A549 (cell line): ENCODE measurements around the gene EPYC. TPM values are rescaled to one million over a fixed set of nuclear protein-coding genes. Genes with fewer than 3 reads are reported as not detected.
A peak's percentile ranks its signal among the peaks of the same experiment; 100 is the strongest.

ENCODE experiments used
- ATAC-seq, 2 experiments: fragments of 200-7000 bp in 1 of 2; fragments of >200 bp in 1 of 2; cut with Nextera tagmentation in 1 of 2; cut with Tn5 transposase in 1 of 2; 3 replicates each; pipeline versions ENCODE4 v1.8.0 to v1.9.1; 2018 to 2020; ENCODE audit warnings: mild to moderate bottlenecking in 1 of 2, moderate library complexity in 1 of 2
- CTCF ChIA-PET: fragments of 300-600 bp; sonication (Branson Sonifier 250); formaldehyde crosslinking; extraction: SDS; loops from one replicate; lab custom pipeline; 2021; ENCODE audit warnings: antibody characterized with exemption, inconsistent platforms; lab: Yijun Ruan, JAX
- POLR2A ChIA-PET: fragments of 350-600 bp; formaldehyde crosslinking; extraction: SDS; loops from one replicate; lab custom pipeline; 2021; ENCODE audit warnings: antibody characterized with exemption, inconsistent platforms; lab: Yijun Ruan, JAX
- DNase-seq, 2 experiments: peaks; one replicate each; pipeline versions ENCODE4 v3.0.0 to v3.0.0-alpha.2; 2011 to 2016; ENCODE audit warnings: low read depth in 1 of 2, low spot score in 1 of 2
- FAIRE-seq: peaks from 2 replicates; lab custom pipeline; 2011; peaks lifted over from hg19 to GRCh38; lab: Jason Lieb, UNC
- H3K27ac ChIP-seq, 2 experiments: fragments of >200 bp; sonication (Bioruptor Twin); formaldehyde crosslinking; 3 replicates each; pipeline ENCODE4 v1.5.1; 2016 to 2017
- H3K4me1 ChIP-seq: fragments of >200 bp; sonication (Bioruptor Twin); formaldehyde crosslinking; 3 replicates; pipeline ENCODE4 v1.6.1; 2016
- H3K4me2 ChIP-seq: fragments of >200 bp; sonication (Bioruptor Twin); formaldehyde crosslinking; 3 replicates; pipeline ENCODE4 v1.6.1; 2016
- H3K4me3 ChIP-seq: fragments of >200 bp; sonication (Bioruptor Twin); formaldehyde crosslinking; 3 replicates; pipeline ENCODE4 v1.5.1; 2016
- H3K9me3 ChIP-seq: fragments of >200 bp; sonication (Bioruptor Twin); formaldehyde crosslinking; 3 replicates; pipeline ENCODE4 v1.6.1; 2016
- BHLHE40 ChIP-seq: IDR thresholded peaks from 2 replicates; pipeline ENCODE4 v1.6.1; 2012; ENCODE audit warnings: low read depth, low read length, inconsistent platforms
- CBX8 ChIP-seq: fragments of 200-600 bp; sonication (generic); IDR thresholded peaks from 2 replicates; pipeline ENCODE4 v1.6.1; 2016
- CHD4 ChIP-seq: fragments of 200-600 bp; sonication (generic); IDR thresholded peaks from 2 replicates; pipeline ENCODE4 v1.6.1; 2016; ENCODE audit warnings: antibody characterized with exemption, mild to moderate bottlenecking, borderline replicate concordance
- EHMT2 ChIP-seq: fragments of 200-600 bp; sonication (generic); IDR thresholded peaks from 2 replicates; pipeline ENCODE4 v1.6.1; 2016; ENCODE audit warnings: antibody characterized with exemption, low read depth, mild to moderate bottlenecking, moderate library complexity
- EP300 ChIP-seq, 2 experiments: fragments of >200 bp; sonication (Bioruptor Twin); formaldehyde crosslinking; IDR thresholded peaks; 2 replicates in 1 of 2; 3 replicates in 1 of 2; pipeline ENCODE4 v1.6.1; 2016 to 2017
- HDAC2 ChIP-seq: fragments of 200-600 bp; sonication (generic); IDR thresholded peaks from 2 replicates; pipeline ENCODE4 v1.6.1; 2016
- HOXB5 ChIP-seq: fragments of 250-450 bp; sonication (Bioruptor Pico); IDR thresholded peaks from 2 replicates; pipeline ENCODE4 v1.5.0; 2020; ENCODE audit warnings: mild to moderate bottlenecking, moderate library complexity
- MAFK ChIP-seq: fragments of 450-650 bp; IDR thresholded peaks from 2 replicates; pipeline ENCODE4 v1.6.1; 2014; ENCODE audit not compliant: partially characterized antibody
- MAZ ChIP-seq: fragments of 150-350 bp; IDR thresholded peaks from 2 replicates; pipeline ENCODE4 v1.6.1; 2014; ENCODE audit warnings: antibody characterized with exemption, low read depth, low read length, borderline replicate concordance
- POLR2A ChIP-seq: IDR thresholded peaks from 2 replicates; pipeline ENCODE4 v1.6.1; 2012; ENCODE audit warnings: mild to moderate bottlenecking, low read length
- POLR2AphosphoS2 ChIP-seq: conservative IDR thresholded peaks from 2 replicates; pipeline ENCODE4 v1.6.1; 2012; ENCODE audit warnings: low read length, improper control_type of control experiment, inconsistent platforms
- RAD21 ChIP-seq, 2 experiments: fragments of >200 bp in 1 of 2; sonication (Bioruptor Twin) in 1 of 2; formaldehyde crosslinking in 1 of 2; IDR thresholded peaks in 1 of 2; conservative IDR thresholded peaks in 1 of 2; 2 replicates in 1 of 2; 3 replicates in 1 of 2; pipeline ENCODE4 v1.6.1; 2012 to 2018; ENCODE audit warnings: inconsistent platforms in 1 of 2
- RARB ChIP-seq: fragments of 250-450 bp; sonication (Bioruptor Pico); IDR thresholded peaks from 2 replicates; pipeline ENCODE4 v1.8.0; 2021; ENCODE audit warnings: mild to moderate bottlenecking, moderate library complexity
- RFX5 ChIP-seq: fragments of 450-650 bp; IDR thresholded peaks from 2 replicates; pipeline ENCODE4 v1.7.1; 2014; ENCODE audit warnings: antibody characterized with exemption, mild to moderate bottlenecking, moderate library complexity
- SMC3 ChIP-seq: fragments of >200 bp; sonication (Bioruptor Twin); formaldehyde crosslinking; IDR thresholded peaks from 3 replicates; pipeline ENCODE4 v1.6.1; 2018; ENCODE audit warnings: inconsistent platforms
- SREBF2 ChIP-seq: fragments of 450-650 bp; IDR thresholded peaks from 2 replicates; pipeline ENCODE4 v1.6.1; 2014; ENCODE audit warnings: mild to moderate bottlenecking, moderate library complexity
- ZFP36 ChIP-seq: fragments of 450-650 bp; IDR thresholded peaks from 2 replicates; pipeline ENCODE4 v1.6.1; 2014; ENCODE audit warnings: borderline replicate concordance; ENCODE audit not compliant: partially characterized antibody
- WGBS: methylation state at CpG from one replicate; pipeline ENCODE4 v1.1.6; 2017; ENCODE audit errors: missing lambda C conversion rate; 5-methylcytosine and 5-hydroxymethylcytosine counted together
- polyA plus RNA-seq, 4 experiments: library from polyadenylated mRNA; depleted of rRNA in 3 of 4; stranded (reverse); fragments of >200 nt; fragmentation: RNase III in 1 of 4; extraction: RNeasy Plus Mini Kit Qiagen cat#74134 plus additional on column Dnase treatment in 1 of 4; gene quantifications; 2 replicates in 3 of 4; 3 replicates in 1 of 4; pipeline ENCODE4 v1.2.3, GENCODE V29; 2011 to 2017
- TF ChIP-seq, protein P1 (sequence below): fragments of >200 bp; sonication (Bioruptor Twin); formaldehyde crosslinking; IDR thresholded peaks from 3 replicates; pipeline ENCODE4 v1.6.1; 2016
- TF ChIP-seq, protein P2 (sequence below): fragments of >200 bp; sonication (Bioruptor Twin); formaldehyde crosslinking; IDR thresholded peaks from 2 replicates; pipeline ENCODE4 v1.6.1; 2016
- TF ChIP-seq, protein P3 (sequence below): IDR thresholded peaks from 2 replicates; pipeline ENCODE4 v1.6.1; 2012; ENCODE audit warnings: low read depth, borderline replicate concordance
- TF ChIP-seq, protein P4 (sequence below): fragments of >200 bp; sonication (Bioruptor Twin); formaldehyde crosslinking; IDR thresholded peaks from 3 replicates; pipeline ENCODE4 v1.5.1; 2016

The EPYC gene
- polyA plus RNA-seq, 2 of the 4 experiments (the other 2 are of a cell fraction), result not detected

DNA sequence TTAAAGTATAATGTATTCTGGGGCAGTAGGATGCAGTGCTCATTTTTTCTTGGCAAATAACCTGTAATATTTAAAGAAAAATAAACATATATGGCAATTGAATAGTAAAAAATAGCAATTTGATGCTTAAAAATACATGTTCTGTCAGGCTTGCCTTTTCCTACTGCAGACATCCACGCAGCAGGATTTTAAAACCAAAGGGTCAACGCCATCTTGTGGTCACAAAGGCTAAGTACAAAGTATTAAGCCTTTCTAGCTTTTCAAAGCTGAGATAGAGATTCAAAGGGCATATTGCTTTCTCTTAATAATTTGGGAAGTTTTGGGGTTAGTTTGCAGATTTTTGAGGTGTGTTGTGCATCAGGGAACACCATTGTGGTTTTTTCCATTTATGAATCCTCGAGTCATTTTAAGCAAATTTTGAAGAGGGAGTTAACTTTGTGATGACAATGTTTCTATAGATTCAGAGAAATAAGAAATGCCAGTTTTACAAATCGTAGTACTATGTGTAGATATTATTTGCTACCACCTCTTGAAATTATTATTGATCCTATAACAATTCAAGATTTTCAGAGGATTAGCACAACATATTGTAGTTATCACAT, 45.1 kb downstream of the EPYC start:
- POLR2A ChIA-PET, result no interaction called here
- no peak overlapping the region for H3K27ac ChIP-seq
- CTCF ChIA-PET, result interaction anchor here (0.7 to 1.8 kb wide), 7 partner anchors 10 to 396 kb away, joined by 3 to 18 read pairs (median 5); no protein-coding TSS in a partner anchor
- WGBS, result 1% methylated on average over 4 of the region's 4 CpGs
- H3K9me3 ChIP-seq, result no peaks in the 10 kb centered on the region
- peak; percentile 63 for FAIRE-seq
- DNase-seq, result peak; percentile 29 to 65
- TF ChIP-seq RARB (CRISPR knock-in tag) (no peak), RFX5 (no peak), BHLHE40 (no peak), EP300 (IDR thresholded peaks at IDR 0.05) (no peak), CBX8 (no peak), SMC3 (peak; percentile 48), HOXB5 (no peak), EHMT2 (no peak), SREBF2 (no peak), HDAC2 (no peak), POLR2A (no peak), MAZ (no peak), MAFK (no peak), CHD4 (no peak), POLR2AphosphoS2 (no peak), RAD21 (conservative IDR thresholded peaks at IDR 0.05 in 1 of 2, IDR thresholded peaks at IDR 0.05 in 1 of 2) (peak; percentile 49 to 67)
- TF ChIP-seq, protein P1, sequence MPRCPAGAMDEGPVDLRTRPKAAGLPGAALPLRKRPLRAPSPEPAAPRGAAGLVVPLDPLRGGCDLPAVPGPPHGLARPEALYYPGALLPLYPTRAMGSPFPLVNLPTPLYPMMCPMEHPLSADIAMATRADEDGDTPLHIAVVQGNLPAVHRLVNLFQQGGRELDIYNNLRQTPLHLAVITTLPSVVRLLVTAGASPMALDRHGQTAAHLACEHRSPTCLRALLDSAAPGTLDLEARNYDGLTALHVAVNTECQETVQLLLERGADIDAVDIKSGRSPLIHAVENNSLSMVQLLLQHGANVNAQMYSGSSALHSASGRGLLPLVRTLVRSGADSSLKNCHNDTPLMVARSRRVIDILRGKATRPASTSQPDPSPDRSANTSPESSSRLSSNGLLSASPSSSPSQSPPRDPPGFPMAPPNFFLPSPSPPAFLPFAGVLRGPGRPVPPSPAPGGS, result no peak
- TF ChIP-seq, protein P2, sequence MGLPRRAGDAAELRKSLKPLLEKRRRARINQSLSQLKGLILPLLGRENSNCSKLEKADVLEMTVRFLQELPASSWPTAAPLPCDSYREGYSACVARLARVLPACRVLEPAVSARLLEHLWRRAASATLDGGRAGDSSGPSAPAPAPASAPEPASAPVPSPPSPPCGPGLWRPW, result no peak
- TF ChIP-seq, protein P3, sequence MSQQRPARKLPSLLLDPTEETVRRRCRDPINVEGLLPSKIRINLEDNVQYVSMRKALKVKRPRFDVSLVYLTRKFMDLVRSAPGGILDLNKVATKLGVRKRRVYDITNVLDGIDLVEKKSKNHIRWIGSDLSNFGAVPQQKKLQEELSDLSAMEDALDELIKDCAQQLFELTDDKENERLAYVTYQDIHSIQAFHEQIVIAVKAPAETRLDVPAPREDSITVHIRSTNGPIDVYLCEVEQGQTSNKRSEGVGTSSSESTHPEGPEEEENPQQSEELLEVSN, result no peak
- TF ChIP-seq, protein P4, sequence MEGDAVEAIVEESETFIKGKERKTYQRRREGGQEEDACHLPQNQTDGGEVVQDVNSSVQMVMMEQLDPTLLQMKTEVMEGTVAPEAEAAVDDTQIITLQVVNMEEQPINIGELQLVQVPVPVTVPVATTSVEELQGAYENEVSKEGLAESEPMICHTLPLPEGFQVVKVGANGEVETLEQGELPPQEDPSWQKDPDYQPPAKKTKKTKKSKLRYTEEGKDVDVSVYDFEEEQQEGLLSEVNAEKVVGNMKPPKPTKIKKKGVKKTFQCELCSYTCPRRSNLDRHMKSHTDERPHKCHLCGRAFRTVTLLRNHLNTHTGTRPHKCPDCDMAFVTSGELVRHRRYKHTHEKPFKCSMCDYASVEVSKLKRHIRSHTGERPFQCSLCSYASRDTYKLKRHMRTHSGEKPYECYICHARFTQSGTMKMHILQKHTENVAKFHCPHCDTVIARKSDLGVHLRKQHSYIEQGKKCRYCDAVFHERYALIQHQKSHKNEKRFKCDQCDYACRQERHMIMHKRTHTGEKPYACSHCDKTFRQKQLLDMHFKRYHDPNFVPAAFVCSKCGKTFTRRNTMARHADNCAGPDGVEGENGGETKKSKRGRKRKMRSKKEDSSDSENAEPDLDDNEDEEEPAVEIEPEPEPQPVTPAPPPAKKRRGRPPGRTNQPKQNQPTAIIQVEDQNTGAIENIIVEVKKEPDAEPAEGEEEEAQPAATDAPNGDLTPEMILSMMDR, result peak; percentile 69
- peak; percentile 79 to 91; a peak in 4 of 6 replicates for ATAC-seq
- no peak overlapping the region for H3K4me3 ChIP-seq
- no peak overlapping the region for H3K4me2 ChIP-seq
- peaks cover 3% of the 10 kb centered on the region; the same call in 1 of the 3 replicates for H3K4me1 ChIP-seq

DNA sequence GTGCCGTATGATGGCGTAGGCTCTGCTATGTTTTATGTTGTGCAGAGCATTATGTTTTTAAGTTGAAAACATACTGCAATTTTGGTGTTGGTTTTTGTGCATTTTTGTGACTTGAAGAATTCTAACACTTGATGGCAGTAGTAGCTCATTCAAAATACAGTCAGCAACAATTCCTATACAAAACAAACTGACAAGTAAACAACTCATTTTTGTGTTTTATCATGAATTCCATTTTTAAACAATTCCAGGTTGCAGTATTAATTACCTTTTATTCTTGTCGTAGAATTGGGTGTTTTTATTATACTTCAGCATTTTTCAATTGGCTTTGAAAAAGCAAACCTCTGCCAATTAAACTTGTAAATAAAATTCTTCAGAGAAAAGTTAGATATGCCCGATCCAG, 45.7 kb downstream of the EPYC start:
- TF ChIP-seq RAD21 (conservative IDR thresholded peaks at IDR 0.05 in 1 of 2, IDR thresholded peaks at IDR 0.05 in 1 of 2), result peak; percentile 33 to 37; a peak in 4 of 5 replicates
- TF ChIP-seq ZFP36, result no peak
- TF ChIP-seq, protein P4, result peak; percentile 17; the same call in 2 of the 3 replicates
- TF ChIP-seq, all 56 proteins: peak for 2
- H3K4me3 ChIP-seq, result no peak overlapping the region
- peaks cover 3% of the 10 kb centered on the region; the same call in 1 of the 3 replicates for H3K4me1 ChIP-seq
- no peak overlapping the region for H3K27ac ChIP-seq
- peak; percentile 36 for FAIRE-seq
- H3K9me3 ChIP-seq, result no peaks in the 10 kb centered on the region
- 64% methylated on average over 4 of the region's 4 CpGs for WGBS
- ATAC-seq, result peak in 1 of 2 experiments; percentile 50; a peak in 2 of 6 replicates
- ChIA-PET POLR2A (no interaction called here), CTCF (interaction anchor here (0.6 to 1.8 kb wide), 8 partner anchors 9 to 397 kb away, joined by 3 to 18 read pairs (median 4); no protein-coding TSS in a partner anchor)
- H3K4me2 ChIP-seq, result no peak overlapping the region
- DNase-seq, result peak in 1 of 2 experiments; percentile 17
